Hepatic stellate cell (primary cell): ENCODE data around the gene LDB3.

Experiments used
- DNase-seq: peaks from one replicate; pipeline ENCODE4 v3.0.0; 2011; ENCODE audit warnings: low spot score

Gene LDB3

GRCh38 chr10:86665218-86665607 is 3.1 kb upstream of the LDB3 start:
- no peak for DNase-seq

DNA sequence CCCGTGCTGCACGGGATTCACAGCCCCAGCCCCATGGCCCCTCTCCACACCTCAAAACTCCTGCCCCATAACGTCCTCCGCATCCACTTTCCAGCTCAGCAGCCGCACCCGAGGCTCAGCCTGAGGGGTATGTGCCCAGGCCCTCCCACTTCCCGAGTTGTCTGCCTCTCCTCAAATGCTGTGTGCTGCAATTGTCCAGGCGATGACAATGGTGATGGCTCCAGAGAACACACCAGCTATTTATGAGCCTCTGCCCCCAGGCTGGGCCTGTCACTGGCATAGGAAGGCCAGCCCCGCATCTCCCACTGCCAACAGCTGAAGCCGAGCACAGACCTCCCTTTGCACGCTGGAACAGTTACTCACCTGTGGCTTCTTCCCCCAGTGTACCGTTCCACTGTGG is 2.4 kb upstream of the LDB3 start:
- DNase-seq: no peak

DNA sequence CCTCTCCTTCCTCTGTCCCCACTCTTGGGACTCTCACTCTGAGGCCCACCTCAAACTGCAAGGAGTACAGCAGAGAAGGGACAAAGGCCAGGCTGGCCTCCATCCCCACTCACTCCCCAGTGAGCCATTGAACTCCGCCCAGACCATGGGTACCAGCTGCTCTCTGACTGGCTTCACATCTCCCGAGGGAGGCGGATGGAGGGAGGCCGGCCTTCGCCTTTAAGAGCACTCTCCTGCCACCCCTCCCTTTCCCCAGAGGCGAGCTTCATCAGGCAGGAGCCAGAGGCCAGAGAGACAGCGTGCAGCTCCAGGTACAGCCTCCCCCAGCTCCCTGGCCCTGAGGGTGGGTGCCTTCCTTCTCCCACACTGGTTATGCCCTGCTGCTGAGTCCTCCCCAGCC is 1.8 kb upstream of the LDB3 start:
- no peak for DNase-seq

- no peak for DNase-seq
These were observed 710 bp upstream of the LDB3 start for GRCh38 chr10:86667421-86668181.

GRCh38 chr10:86670290-86670811 is 2.0 kb downstream of the LDB3 start:
- no peak for DNase-seq

- no peak for DNase-seq
These were observed 2.6 kb downstream of the LDB3 start for GRCh38 chr10:86670876-86671275.

- no peak for DNase-seq
These were observed 3.1 kb downstream of the LDB3 start for GRCh38 chr10:86671419-86671818.

DNA sequence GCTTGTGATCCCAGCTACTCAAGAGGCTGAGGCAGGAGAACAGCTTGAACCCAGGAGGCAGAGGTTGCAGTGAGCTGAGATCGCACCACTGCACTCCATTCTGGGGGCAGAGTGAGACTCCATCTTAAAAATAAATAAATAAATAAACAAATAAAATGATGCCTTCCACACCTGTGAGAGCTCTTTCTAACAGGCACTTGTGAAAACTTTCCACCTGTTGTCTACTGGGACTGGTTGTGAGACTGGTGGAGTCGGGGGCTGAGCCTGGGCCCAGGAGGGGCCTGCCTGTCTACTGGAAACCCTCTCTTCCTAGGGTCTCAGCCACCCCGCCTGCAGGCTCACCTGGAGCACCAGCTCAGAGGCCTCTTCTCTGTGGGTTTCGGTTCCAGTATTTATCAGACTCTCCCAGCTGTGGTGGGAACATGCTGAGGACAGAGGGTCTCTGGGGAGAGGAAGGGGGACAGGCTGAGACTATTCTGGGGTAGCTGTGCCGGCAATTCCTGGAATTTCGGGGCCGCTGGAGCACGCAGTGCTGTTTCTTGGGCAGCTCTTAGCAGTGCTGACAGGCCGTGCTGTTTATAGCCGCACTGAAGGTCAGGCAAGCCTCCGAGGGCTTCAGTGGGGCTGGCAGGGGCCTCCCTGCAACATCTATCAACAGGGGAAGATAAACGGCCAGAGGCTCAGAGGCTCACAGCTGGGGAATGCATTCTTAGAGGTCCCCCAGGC is 3.8 kb downstream of the LDB3 start:
- DNase-seq: no peak

DNA sequence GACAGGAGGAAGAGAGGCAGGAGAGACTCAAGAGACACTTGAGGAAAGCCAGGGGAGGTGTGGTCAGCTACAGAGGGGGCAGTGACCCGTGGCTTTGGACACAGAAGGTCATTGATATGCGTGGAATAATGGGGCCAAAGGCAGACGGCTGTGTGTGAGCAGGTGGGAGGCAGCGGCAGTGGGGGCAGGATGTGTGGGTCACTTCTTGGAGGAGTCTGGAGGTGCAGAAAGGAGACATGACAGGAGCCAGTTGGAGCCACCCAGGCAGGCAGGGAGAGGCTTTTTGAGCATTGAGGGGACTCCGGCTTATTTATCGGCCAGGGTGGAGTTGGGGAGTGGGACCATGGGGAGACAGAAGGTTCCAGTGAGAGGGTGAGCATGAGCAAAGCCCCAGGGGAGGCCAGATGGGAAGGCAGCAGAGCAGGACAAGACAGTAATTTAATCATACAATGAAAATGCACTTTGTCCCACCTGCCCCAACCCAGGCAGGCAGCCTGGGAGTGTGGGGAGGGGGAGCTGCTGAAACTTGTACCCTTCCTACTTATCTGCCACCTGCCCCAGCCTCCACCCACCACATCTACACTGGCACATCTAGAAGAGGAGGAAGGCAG is 5.0 kb downstream of the LDB3 start:
- DNase-seq: no peak

DNA sequence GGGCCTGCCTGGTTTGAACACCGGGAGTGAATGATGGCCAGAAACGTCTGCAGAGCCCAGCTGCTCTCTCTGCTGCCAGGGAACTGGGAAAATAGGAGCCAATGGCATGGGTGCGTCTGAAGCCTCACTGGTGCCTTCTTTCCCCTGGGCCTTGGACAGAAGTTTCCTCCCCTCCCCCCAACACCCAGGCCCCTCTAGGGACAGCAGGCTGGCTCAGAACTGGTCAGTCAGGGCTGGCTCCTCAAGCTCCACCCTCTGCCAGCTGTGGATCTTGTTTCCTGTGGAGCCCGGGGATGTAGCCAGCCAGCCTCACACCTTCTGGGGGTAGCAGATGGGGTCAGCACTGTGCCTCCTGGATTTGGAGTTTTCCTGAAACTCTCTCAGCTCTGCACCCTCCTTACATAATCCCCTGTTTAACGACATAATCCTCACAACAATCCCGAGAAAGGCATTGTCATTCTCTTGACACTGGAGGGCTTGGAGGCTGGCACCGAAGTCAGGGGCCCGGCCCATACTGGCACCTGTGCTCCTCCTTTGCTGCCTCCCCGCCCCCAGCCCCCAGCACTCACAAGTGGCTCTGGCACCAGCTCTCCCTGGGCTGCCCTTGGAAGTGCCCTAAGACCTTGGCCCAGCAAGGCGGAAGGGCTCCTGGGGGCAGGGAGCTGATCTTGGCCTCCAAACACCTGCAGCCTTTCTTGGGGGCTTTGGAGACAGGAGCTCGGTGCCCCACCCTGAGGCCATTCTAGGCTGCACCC is 5.7 kb downstream of the LDB3 start:
- peak; percentile 60 for DNase-seq

- no peak for DNase-seq
These were observed 6.6 kb downstream of the LDB3 start for GRCh38 chr10:86674912-86675311.

DNA sequence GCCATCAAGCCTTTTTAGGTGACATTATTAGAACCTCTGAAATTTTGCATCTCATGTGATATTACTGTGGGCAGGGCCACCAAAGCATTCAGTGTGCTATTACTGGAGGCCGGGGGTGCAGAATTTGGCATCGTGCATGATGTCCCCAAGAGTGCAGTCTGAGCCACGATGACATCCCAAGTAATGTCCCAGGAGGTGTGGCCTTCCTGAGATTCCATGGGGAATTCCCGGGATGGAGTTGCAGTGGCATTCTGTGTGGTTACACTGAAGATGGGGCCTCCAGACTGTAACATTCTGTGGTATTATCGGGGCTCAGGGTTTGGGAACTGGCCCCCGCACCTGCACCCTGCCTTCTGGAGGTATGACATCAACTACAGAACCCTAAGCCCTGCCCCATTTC is 9.1 kb downstream of the LDB3 start:
- no peak for DNase-seq

- DNase-seq: no peak
These were observed 10.9 kb downstream of the LDB3 start for GRCh38 chr10:86678999-86679792.

- DNase-seq: no peak
These were observed 12.7 kb downstream of the LDB3 start for GRCh38 chr10:86681047-86681446.

DNA sequence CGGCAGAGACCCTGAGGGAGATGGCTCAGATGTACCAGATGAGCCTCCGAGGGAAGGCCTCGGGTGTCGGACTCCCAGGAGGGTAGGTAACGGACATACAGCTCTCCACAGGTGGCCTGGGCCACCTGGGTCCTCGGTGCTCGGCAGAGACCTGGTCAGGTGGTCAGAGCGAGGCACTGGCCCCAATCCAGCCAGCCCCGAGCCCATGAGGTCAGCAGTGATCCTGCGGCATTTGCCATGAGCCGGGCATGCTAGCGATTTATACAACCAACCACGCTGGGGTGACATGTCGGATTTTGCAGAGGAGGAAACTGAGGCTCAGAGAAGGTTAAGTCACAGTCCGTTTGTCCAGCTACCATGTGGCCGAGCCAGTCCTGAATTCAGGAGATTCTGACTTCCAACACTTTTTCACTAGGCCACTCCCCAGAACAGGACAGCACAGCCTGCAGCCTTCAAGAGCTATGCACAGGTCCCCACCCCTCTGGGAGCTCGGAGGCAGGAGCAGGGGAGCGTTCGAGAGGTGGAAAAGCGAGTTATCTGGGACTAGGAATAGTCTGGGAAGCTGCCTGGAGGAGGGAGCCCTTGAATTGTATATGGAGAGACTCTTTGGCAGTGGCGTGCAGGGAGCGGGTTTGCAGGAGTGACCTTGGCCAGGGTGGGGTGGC is 13.5 kb downstream of the LDB3 start:
- DNase-seq: no peak

DNA sequence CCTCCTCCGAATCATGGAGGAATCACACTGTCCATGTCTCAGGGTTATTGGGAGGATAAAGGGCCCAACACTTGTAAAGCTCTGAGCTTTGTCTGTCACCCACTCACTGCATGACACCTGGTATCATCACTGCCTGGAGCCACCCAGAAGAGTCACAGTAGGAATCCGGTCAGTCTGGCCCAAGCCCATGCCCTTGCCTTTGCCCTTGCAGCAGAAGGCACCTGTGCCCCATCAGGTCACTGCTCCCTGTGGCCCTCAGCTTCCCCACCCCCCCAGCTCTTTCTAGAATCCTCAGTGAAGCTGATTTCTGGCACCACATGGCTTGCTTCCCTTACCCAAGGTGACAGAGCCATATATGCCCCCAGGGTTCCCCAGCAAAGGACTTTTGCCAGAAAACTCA is 14.4 kb downstream of the LDB3 start:
- no peak for DNase-seq

- DNase-seq: peak; percentile 79
These were observed 16.2 kb downstream of the LDB3 start for GRCh38 chr10:86684331-86685097.

DNA sequence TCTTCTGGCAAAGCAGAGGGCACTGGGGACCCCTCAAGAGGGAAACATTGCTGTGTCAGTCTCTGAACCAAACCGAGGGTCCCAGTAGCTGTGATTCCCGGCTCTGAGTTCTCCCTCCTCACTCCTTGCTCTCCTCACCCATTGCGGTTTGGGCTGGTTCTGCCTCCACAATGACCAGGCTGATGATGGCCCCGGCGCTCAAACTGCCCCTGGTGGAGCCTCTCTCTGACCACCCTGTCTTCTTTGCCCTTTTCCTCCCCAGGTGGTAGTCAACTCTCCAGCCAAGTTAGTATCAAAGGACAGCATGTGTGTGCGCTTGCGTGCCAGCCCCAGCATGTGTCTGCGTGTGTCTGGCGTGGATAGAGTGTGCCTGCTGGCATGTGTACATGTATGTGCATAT is 17.1 kb downstream of the LDB3 start:
- DNase-seq: no peak

DNA sequence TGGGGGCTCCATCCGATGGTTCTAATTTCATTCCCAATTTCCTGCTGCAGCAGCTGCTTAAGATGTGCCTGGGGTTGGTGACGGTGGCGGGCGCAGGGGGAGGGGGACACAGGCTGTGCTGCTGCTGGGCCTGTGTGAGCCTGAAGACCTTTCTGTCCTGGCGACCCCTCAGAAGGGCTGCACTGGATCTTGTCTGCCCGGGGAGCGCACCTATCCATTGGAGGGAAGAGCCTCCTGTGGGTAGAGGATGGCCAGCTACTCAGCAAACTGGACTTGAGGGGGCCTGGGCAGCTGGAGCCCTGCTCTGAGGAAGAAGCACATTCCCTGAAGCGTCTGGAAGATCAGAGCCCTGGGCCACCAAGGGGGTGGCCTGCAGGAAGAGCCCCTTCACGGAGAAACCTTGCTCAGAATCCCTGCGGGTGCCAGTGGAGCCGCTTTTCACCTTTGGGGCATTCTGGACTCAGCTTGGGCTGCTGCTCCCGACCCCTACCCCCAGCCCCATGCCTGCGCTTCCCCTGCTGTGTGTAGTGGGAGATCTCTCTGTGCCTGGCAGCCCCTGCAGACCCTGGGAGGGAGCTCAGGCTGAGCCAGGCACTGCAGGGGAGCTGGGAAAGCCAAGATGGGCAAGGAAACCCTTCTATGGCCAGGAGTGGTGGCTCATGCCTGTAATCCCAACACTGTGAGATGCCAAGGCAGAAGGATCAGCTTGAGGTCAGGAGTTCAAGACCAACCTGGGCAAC is 17.8 kb downstream of the LDB3 start:
- DNase-seq: no peak
